ENCODE data around the gene NUTM2B.
"Not testable (repeated sequence)": the region's sequence is repeated elsewhere in the genome, so short reads cannot be mapped to it uniquely, and the experiment has no call there.

The NUTM2B gene

GRCh38 chr10:79744844-79745243 lies 41.8 kb downstream of the NUTM2B start:
- not testable (repeated sequence) for H3K27ac ChIP-seq

- H3K27ac ChIP-seq: not testable (repeated sequence)
Observed at GRCh38 chr10:79748510-79748909, 45.5 kb downstream of the NUTM2B start.

- H3K27ac ChIP-seq: not testable (repeated sequence)
Observed at GRCh38 chr10:79753601-79754000, 50.6 kb downstream of the NUTM2B start.

GRCh38 chr10:79758297-79758993 lies 55.4 kb downstream of the NUTM2B start:
- peak; percentile 28; the same call in 1 of the 2 replicates for TF ChIP-seq CTCF (conservative IDR thresholded peaks at IDR 0.05)
- not testable (repeated sequence) for H3K27ac ChIP-seq

Data from VCaP (cell line).